Testis (tissue), 2 donors: ENCODE data around the gene ERF.

Experiments used
- CTCF ChIP-seq, 3 experiments: fragments of 450-650 bp in 2 of 3; fragments of 200-600 bp in 1 of 3; sonication (generic) in 1 of 3; IDR thresholded peaks; one replicate each; pipeline ENCODE4 v1.5.1; 2016 to 2019; ENCODE audit warnings: antibody characterized with exemption in 3 of 3, mild to moderate bottlenecking in 2 of 3, moderate library complexity in 1 of 3
- POLR2A ChIP-seq: fragments of 450-650 bp; IDR thresholded peaks from one replicate; pipeline ENCODE4 v1.6.1; 2017; ENCODE audit warnings: antibody characterized with exemption, mild to moderate bottlenecking, moderate library complexity

GRCh38 chr19:42281827-42282762, 27.2 kb upstream of the ERF start:
- TF ChIP-seq CTCF (IDR thresholded peaks at IDR 0.05) (no peak), POLR2A (no peak)
